ENCODE measurements around the gene MRPL14. TPM values are rescaled to one million over a fixed set of nuclear protein-coding genes. Genes with fewer than 3 reads are reported as not detected.

MRPL14 gene
- total and polyA plus RNA-seq, 2 of the 4 experiments (the other 2 are of a cell fraction) = 43.7 to 87.9 TPM

- POLR2A ChIA-PET (ENCODE audit: unreplicated experiment) = no interaction called here
These were observed 58.5 kb downstream of the MRPL14 start for GRCh38 chr6:44068607-44069296.

More at GRCh38 chr6:44068607-44069296, 58.5 kb downstream of the MRPL14 start:
- Histone ChIP-seq H2AK9ac (replicated peaks; ENCODE audit: low read depth, low read length, poor library complexity) (peak overlapping the region; percentile 44), H3K9me1 (ENCODE audit: insufficient read depth, low read length) (peaks cover 37% of the 10 kb centered on the region), H3K4me3 (ENCODE audit: insufficient read depth, low read depth, low read length) (no peak overlapping the region), H2AFZ (replicated peaks; ENCODE audit: low read length, poor library complexity) (no peak overlapping the region), H3K4me2 (ENCODE audit: low read depth, low read length) (no peak overlapping the region), H2BK5ac (ENCODE audit: low read depth, low read length, poor library complexity, severe bottlenecking) (peak overlapping the region; percentile 32), H3K14ac (replicated peaks; ENCODE audit: low read depth, low read length) (peak overlapping the region; percentile 56), H3K9me3 (ENCODE audit: control insufficient read depth, insufficient read depth, low read length) (no peaks in the 10 kb centered on the region), H3K27me3 (ENCODE audit: control insufficient read depth, insufficient read depth, low read length) (no peaks in the 10 kb centered on the region), H2BK15ac (ENCODE audit: low read depth, low read length) (peak overlapping the region; percentile 53; the same call in 1 of the 3 replicates), H2AK5ac (ENCODE audit: low read depth, low read length) (peak overlapping the region; percentile 97), H3K36me3 (ENCODE audit: control insufficient read depth, insufficient read depth, low read length) (no peaks in the 10 kb centered on the region), H2BK20ac (ENCODE audit: low read depth, low read length) (peak overlapping the region; percentile 21; the same call in 1 of the 2 replicates), H3K23ac (ENCODE audit: low read depth, low read length) (no peak overlapping the region), H3K4ac (ENCODE audit: low read depth, low read length) (peak overlapping the region; percentile 91; the same call in 1 of the 2 replicates), H3K27ac (ENCODE audit: insufficient read depth, low read length) (no peak overlapping the region), H3K79me1 (ENCODE audit: low read depth in 1 of 2, low read length in 2 of 2) (peaks cover 0 to 29% of the 10 kb centered on the region in 2 experiments; a peak in 3 of 4 replicates), H4K8ac (ENCODE audit: low read depth in 2 of 2, low read length in 2 of 2) (peak overlapping the region in 1 of 2 experiments; percentile 6; a peak in 2 of 4 replicates), H2BK120ac (ENCODE audit: low read depth, low read length) (peak overlapping the region; percentile 81; the same call in 1 of the 2 replicates), H4K20me1 (ENCODE audit: insufficient read depth, low read length) (no peaks in the 10 kb centered on the region), H4K5ac (ENCODE audit: low read depth, low read length) (peak overlapping the region; percentile 4; the same call in 1 of the 2 replicates), H3K56ac (ENCODE audit: extremely low read depth, insufficient read depth, low read length) (no peak overlapping the region), H3K4me1 (ENCODE audit: control insufficient read depth, insufficient read depth, low read length) (peaks cover 53% of the 10 kb centered on the region), H4K91ac (ENCODE audit: insufficient read depth, low read depth, low read length) (peak overlapping the region; percentile 93; the same call in 1 of the 2 replicates), H3K18ac (ENCODE audit: low read depth, low read length) (peak overlapping the region; percentile 11), H3K9ac (ENCODE audit: low read depth, low read length) (no peak overlapping the region)
- TF ChIP-seq SMC3 (IDR thresholded peaks at IDR 0.05; ENCODE audit: low read depth, low read length) (no peak), CEBPB (IDR thresholded peaks at IDR 0.05; ENCODE audit: low read depth, low read length) (peak; percentile 56)
- in situ Hi-C loops (cut with MboI; ENCODE audit: low sequenced_read_pairs) (no loop called here), intact Hi-C loops (cut with micrococcal nuclease) (no loop called here), dilution Hi-C loops (cut with HindIII; ENCODE audit: low sequenced_read_pairs, unreplicated experiment) (no loop called here)
- CTCF ChIA-PET = no interaction called here
- no TSS peak for BruUV-seq (replicated peaks)
- DNase-seq (no peak), ATAC-seq (ENCODE audit: low read depth) (no peak)
- WGBS, 2 experiments (ENCODE audit: extremely low coverage in 2 of 2, insufficient read length in 1 of 2) = 92% methylated on average over 1 of the region's 5 CpGs; no CpG with 5 or more reads in 1 of the 2 experiments

Data from IMR-90 (cell line).